Activated CD8-positive, alpha-beta T cell treated with anti-CD3 and anti-CD28 coated beads, Interleukin-2, amount 10 ng/mL, durations not matched to agents 7 days and 5 days (primary cell): Measurements from ENCODE around the gene CD6. TPM values are rescaled to one million over a fixed set of nuclear protein-coding genes. Genes with fewer than 3 reads are reported as not detected.
"Not testable (repeated sequence)": the region's sequence is repeated elsewhere in the genome, so short reads cannot be mapped to it uniquely, and the experiment has no call there.

Experiments used
- ATAC-seq: fragments of 150-1000 bp; cut with Tn5 transposase; one replicate; pipeline ENCODE4 v1.10.0; 2021; ENCODE audit warnings: moderate library complexity
- CTCF ChIA-PET: fragments of 350-600 bp; sonication (Branson Sonifier 250); formaldehyde crosslinking; loops from one replicate; lab custom pipeline; 2021; ENCODE audit warnings: antibody characterized with exemption; lab: Charles Lee
- POLR2A ChIA-PET: fragments of 350-600 bp; sonication (Branson Sonifier 250); formaldehyde crosslinking; loops from one replicate; lab custom pipeline; 2021; ENCODE audit warnings: antibody characterized with exemption; lab: Charles Lee
- DNase-seq: peaks from one replicate; pipeline ENCODE4 v3.0.0-alpha.2; 2020
- H3K27ac Mint-ChIP-seq: one replicate; pipeline ENCODE4 v1.8.0; 2021; ENCODE audit warnings: mild to moderate bottlenecking, mixed read lengths
- H3K27me3 Mint-ChIP-seq: one replicate; pipeline ENCODE4 v1.8.0; 2021; ENCODE audit warnings: low read depth, mixed read lengths
- H3K36me3 Mint-ChIP-seq: one replicate; pipeline ENCODE4 v1.8.0; 2021; ENCODE audit warnings: low read depth, mixed read lengths
- H3K4me1 Mint-ChIP-seq: one replicate; pipeline ENCODE4 v1.8.0; 2021; ENCODE audit warnings: low read depth, mixed read lengths
- H3K4me3 Mint-ChIP-seq: one replicate; pipeline ENCODE4 v1.8.0; 2021; ENCODE audit warnings: mild to moderate bottlenecking, mixed read lengths
- H3K9me3 Mint-ChIP-seq: one replicate; pipeline ENCODE4 v1.8.0; 2022; ENCODE audit warnings: mixed read lengths; ENCODE audit not compliant: insufficient read depth
- total RNA-seq, 2 experiments: library from RNA; stranded (reverse); gene quantifications; one replicate each; pipeline ENCODE4 v1.2.3, GENCODE V29; 2021

The CD6 gene
- total RNA-seq, 2 experiments from 2014 or later, result 214 to 222 TPM

GRCh38 chr11:61055776-61056175 lies 84.3 kb downstream of the CD6 start:
- POLR2A ChIA-PET, result interaction anchor here (0.5 to 2.6 kb wide), 3 partner anchors 9 to 33 kb away, joined by 3 to 12 read pairs (median 4); no protein-coding TSS in a partner anchor
- H3K4me3 Mint-ChIP-seq, result no peak overlapping the region
- no peak for ATAC-seq

GRCh38 chr11:61056571-61056970 lies 85.1 kb downstream of the CD6 start:
- Mint-ChIP-seq H3K36me3 (peaks cover 8% of the 10 kb centered on the region), H3K9me3 (no peaks in the 10 kb centered on the region), H3K27me3 (no peaks in the 10 kb centered on the region), H3K4me3 (no peak overlapping the region), H3K4me1 (peaks cover 69% of the 10 kb centered on the region), H3K27ac (no peak overlapping the region)
- ChIA-PET CTCF (interaction anchor here (1.6 kb wide), 1 partner anchor 87 kb away, joined by 6 read pairs; no protein-coding TSS in a partner anchor), POLR2A (interaction anchor here (0.5 to 2.6 kb wide), 4 partner anchors 9 to 34 kb away, joined by 3 to 12 read pairs (median 4); no protein-coding TSS in a partner anchor)
- DNase-seq, result no peak
- no peak for ATAC-seq

More at GRCh38 chr11:61055776-61056175, 84.3 kb downstream of the CD6 start:
- Mint-ChIP-seq H3K4me1 (peaks cover 61% of the 10 kb centered on the region), H3K27me3 (no peaks in the 10 kb centered on the region), H3K9me3 (no peaks in the 10 kb centered on the region), H3K27ac (peak overlapping the region; percentile 39), H3K36me3 (peaks cover 10% of the 10 kb centered on the region)
- CTCF ChIA-PET, result interaction anchor here (1.6 kb wide), 1 partner anchor 86 kb away, joined by 6 read pairs; no protein-coding TSS in a partner anchor
- DNase-seq, result no peak

- Mint-ChIP-seq H3K27ac (no peak overlapping the region), H3K27me3 (no peaks in the 10 kb centered on the region), H3K4me1 (peaks cover 73% of the 10 kb centered on the region), H3K9me3 (no peaks in the 10 kb centered on the region), H3K36me3 (peaks cover 8% of the 10 kb centered on the region), H3K4me3 (no peak overlapping the region)
- DNase-seq (no peak), ATAC-seq (no peak)
- ChIA-PET POLR2A (interaction anchor here (1.2 to 2.6 kb wide), 3 partner anchors 9 to 35 kb away, joined by 4 to 12 read pairs (median 5); no protein-coding TSS in a partner anchor), CTCF (interaction anchor here (1.6 kb wide), 1 partner anchor 87 kb away, joined by 6 read pairs; no protein-coding TSS in a partner anchor)
These were observed 85.5 kb downstream of the CD6 start for GRCh38 chr11:61056981-61057380.

- ATAC-seq (no peak), DNase-seq (no peak)
- POLR2A ChIA-PET, result interaction anchor here (0.5 to 2.6 kb wide), 3 partner anchors 8 to 44 kb away, joined by 3 to 12 read pairs (median 5); partner anchors contain the start of gene CD5
- no peaks in the 10 kb centered on the region for H3K27me3 Mint-ChIP-seq
- H3K9me3 Mint-ChIP-seq, result no peaks in the 10 kb centered on the region
- H3K4me1 Mint-ChIP-seq, result peaks cover 72% of the 10 kb centered on the region
- H3K27ac Mint-ChIP-seq, result no peak overlapping the region
- H3K4me3 Mint-ChIP-seq, result no peak overlapping the region
- H3K36me3 Mint-ChIP-seq, result peaks cover 8% of the 10 kb centered on the region
- CTCF ChIA-PET, result interaction anchor here (1.6 kb wide), 1 partner anchor 88 kb away, joined by 6 read pairs; no protein-coding TSS in a partner anchor
These were observed 86.1 kb downstream of the CD6 start for GRCh38 chr11:61057615-61058014.

GRCh38 chr11:61058583-61059259 lies 87.2 kb downstream of the CD6 start:
- ChIA-PET CTCF (no interaction called here), POLR2A (no interaction called here)
- Mint-ChIP-seq H3K36me3 (peaks cover 8% of the 10 kb centered on the region), H3K27me3 (no peaks in the 10 kb centered on the region), H3K9me3 (no peaks in the 10 kb centered on the region), H3K27ac (no peak overlapping the region), H3K4me1 (peaks cover 70% of the 10 kb centered on the region), H3K4me3 (no peak overlapping the region)
- ATAC-seq (no peak), DNase-seq (no peak)

- H3K9me3 Mint-ChIP-seq, result no peaks in the 10 kb centered on the region
- POLR2A ChIA-PET, result no interaction called here
- peak overlapping the region; percentile 39 for H3K27ac Mint-ChIP-seq
- H3K4me1 Mint-ChIP-seq, result peaks cover 65% of the 10 kb centered on the region
- CTCF ChIA-PET, result no interaction called here
- peaks cover 8% of the 10 kb centered on the region for H3K36me3 Mint-ChIP-seq
- DNase-seq (no peak), ATAC-seq (no peak)
- no peak overlapping the region for H3K4me3 Mint-ChIP-seq
- H3K27me3 Mint-ChIP-seq, result no peaks in the 10 kb centered on the region
These were observed 87.8 kb downstream of the CD6 start for GRCh38 chr11:61059260-61059752.

- Mint-ChIP-seq H3K9me3 (no peaks in the 10 kb centered on the region), H3K36me3 (peaks cover 13% of the 10 kb centered on the region), H3K4me1 (peaks cover 70% of the 10 kb centered on the region), H3K4me3 (peak overlapping the region; percentile 71), H3K27me3 (no peaks in the 10 kb centered on the region), H3K27ac (peak overlapping the region; percentile 93)
- ATAC-seq (peak; percentile 83), DNase-seq (peak; percentile 82)
- ChIA-PET CTCF (interaction anchor here (0.6 to 1.7 kb wide), 16 partner anchors 10 to 92 kb away, joined by 3 to 8 read pairs (median 3); no protein-coding TSS in a partner anchor), POLR2A (interaction anchor here (0.5 to 2.2 kb wide), 12 partner anchors 9 to 87 kb away, joined by 3 to 23 read pairs (median 3); partner anchors contain the start of gene CD5)
These were observed 89.8 kb downstream of the CD6 start for GRCh38 chr11:61061081-61061826.

GRCh38 chr11:61062181-61062930 lies 90.9 kb downstream of the CD6 start:
- Mint-ChIP-seq H3K9me3 (no peaks in the 10 kb centered on the region), H3K4me3 (no peak overlapping the region), H3K36me3 (peaks cover 13% of the 10 kb centered on the region), H3K27me3 (no peaks in the 10 kb centered on the region), H3K4me1 (peaks cover 76% of the 10 kb centered on the region), H3K27ac (peak overlapping the region; percentile 93)
- no peak for DNase-seq
- no peak for ATAC-seq
- POLR2A ChIA-PET, result interaction anchor here (1.6 to 2.2 kb wide), 2 partner anchors 21 to 40 kb away, joined by 6 to 23 read pairs; partner anchors contain the start of gene CD5
- CTCF ChIA-PET, result interaction anchor here (1.7 kb wide), 2 partner anchors 9 to 20 kb away, joined by 7 to 8 read pairs; no protein-coding TSS in a partner anchor

- not testable (repeated sequence) for H3K9me3 Mint-ChIP-seq, H3K4me3 Mint-ChIP-seq, H3K27ac Mint-ChIP-seq, DNase-seq, ATAC-seq, H3K27me3 Mint-ChIP-seq
- peaks cover 83% of the 10 kb centered on the region for H3K4me1 Mint-ChIP-seq
- peaks cover 11% of the 10 kb centered on the region for H3K36me3 Mint-ChIP-seq
- POLR2A ChIA-PET, result interaction anchor here (0.6 to 2.0 kb wide), 5 partner anchors 8 to 97 kb away, joined by 3 to 8 read pairs (median 4); no protein-coding TSS in a partner anchor
- CTCF ChIA-PET, result interaction anchor here (1.2 to 3.5 kb wide), 3 partner anchors 18 to 96 kb away, joined by 3 to 22 read pairs (median 13); no protein-coding TSS in a partner anchor
These were observed 93.8 kb downstream of the CD6 start for GRCh38 chr11:61065236-61065635.

GRCh38 chr11:61065955-61066638 lies 94.6 kb downstream of the CD6 start:
- H3K4me3 Mint-ChIP-seq, result peak overlapping the region; percentile 40

More at GRCh38 chr11:61065955-61066638, 94.6 kb downstream of the CD6 start:
- ChIA-PET POLR2A (interaction anchor here (1.0 to 2.0 kb wide), 5 partner anchors 9 to 80 kb away, joined by 3 to 9 read pairs (median 5); no protein-coding TSS in a partner anchor), CTCF (interaction anchor here (1.0 to 3.5 kb wide), 5 partner anchors 17 to 97 kb away, joined by 3 to 22 read pairs (median 4); no protein-coding TSS in a partner anchor)
- H3K36me3 Mint-ChIP-seq, result peaks cover 8% of the 10 kb centered on the region
- peak overlapping the region; percentile 86 for H3K27ac Mint-ChIP-seq
- H3K4me1 Mint-ChIP-seq, result peaks cover 84% of the 10 kb centered on the region
- no peaks in the 10 kb centered on the region for H3K9me3 Mint-ChIP-seq
- no peaks in the 10 kb centered on the region for H3K27me3 Mint-ChIP-seq
- no peak for ATAC-seq
- peak; percentile 55 for DNase-seq
